H1 (cell line): Measurements from ENCODE around the gene ZDHHC11.

Experiments
- MAFK ChIP-seq: IDR thresholded peaks from 2 replicates; pipeline ENCODE4 v1.6.1; 2012; ENCODE audit warnings: low read depth, mild to moderate bottlenecking, improper control_type of control experiment, low read length
- USF2 ChIP-seq: IDR thresholded peaks from 2 replicates; pipeline ENCODE4 v1.6.1; 2011; ENCODE audit warnings: low read length, improper control_type of control experiment

GRCh38 chr5:885127-885442 lies 34.3 kb upstream of the ZDHHC11 start:
- TF ChIP-seq USF2 (no peak), MAFK (no peak)
